ENCODE results near the gene SIX2. TPM values are rescaled to one million over a fixed set of nuclear protein-coding genes. Genes with fewer than 3 reads are reported as not detected.

Gene SIX2
- total and polyA plus RNA-seq, 2 donors (not counting 1 experiment from before 2014, with no cell fraction given) = 0.03 TPM; not detected in 1

DNA sequence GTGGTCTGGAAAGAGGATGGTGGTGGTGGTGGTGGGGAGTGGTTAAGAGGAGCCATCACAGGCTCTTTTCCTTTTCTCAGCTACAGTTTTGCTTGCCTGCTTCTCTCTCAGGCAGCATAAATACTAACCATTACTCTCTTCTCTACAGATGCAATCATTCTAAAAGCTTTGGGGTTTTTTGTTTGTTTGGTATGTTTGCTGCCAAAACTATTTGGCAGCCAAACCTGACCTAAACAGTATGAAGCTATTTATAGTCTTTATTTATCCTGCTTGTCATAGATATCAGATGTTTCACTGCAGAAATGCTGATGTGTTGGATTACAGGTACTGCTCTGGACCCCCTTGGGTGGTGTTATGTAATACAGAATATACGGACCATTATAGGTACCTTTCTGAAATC is 52.4 kb downstream of the SIX2 start:
- peak in 1 of 2 donors; percentile 55 for DNase-seq (ENCODE audit: low read depth in 2 of 2)
- no peak overlapping the region for H3K27ac ChIP-seq (ENCODE audit: insufficient read depth, low read length)
- no peaks in the 10 kb centered on the region for H3K9me3 ChIP-seq (ENCODE audit: control insufficient read depth, insufficient read depth, low read depth, low read length)
- peaks cover 30% of the 10 kb centered on the region for H3K27me3 ChIP-seq (ENCODE audit: control insufficient read depth, insufficient read depth, low read length)
- no peak overlapping the region for H2AFZ ChIP-seq (ENCODE audit: low read length)
- peaks cover 18% of the 10 kb centered on the region for H3K4me1 ChIP-seq (ENCODE audit: control insufficient read depth, extremely low read depth, insufficient read depth, low read length)
- no peaks in the 10 kb centered on the region for H3K79me2 ChIP-seq (ENCODE audit: control insufficient read depth, insufficient read depth, low read length)
- TF ChIP-seq CTCF (conservative IDR thresholded peaks at IDR 0.05 in 1 of 2, IDR thresholded peaks at IDR 0.05 in 1 of 2; ENCODE audit: low read depth in 1 of 2, low read length in 2 of 2) (no peak), EZH2 (IDR thresholded peaks at IDR 0.05; ENCODE audit: low read length, missing control alignments) (no peak)
- no peaks in the 10 kb centered on the region for H4K20me1 ChIP-seq (ENCODE audit: control insufficient read depth, extremely low read depth, insufficient read depth, low read length)
- peak overlapping the region; percentile 63 for H3K4me2 ChIP-seq (ENCODE audit: extremely low read depth, insufficient read depth, low read length)
- H3K4me3 ChIP-seq (replicated peaks in 1 of 4; ENCODE audit: control extremely low read depth in 1 of 4, insufficient read depth in 1 of 4, low read depth in 3 of 4, low read length in 4 of 4) = no peak overlapping the region
- H3K36me3 ChIP-seq (ENCODE audit: control insufficient read depth, insufficient read depth, low read length) = no peaks in the 10 kb centered on the region
- H3K9ac ChIP-seq (ENCODE audit: insufficient read depth, low read length) = no peak overlapping the region

- Histone ChIP-seq H3K79me2 (ENCODE audit: control insufficient read depth, insufficient read depth, low read length) (no peaks in the 10 kb centered on the region), H4K20me1 (ENCODE audit: control insufficient read depth, extremely low read depth, insufficient read depth, low read length) (no peaks in the 10 kb centered on the region), H3K4me3 (replicated peaks in 1 of 4; ENCODE audit: control extremely low read depth in 1 of 4, insufficient read depth in 1 of 4, low read depth in 3 of 4, low read length in 4 of 4) (peak overlapping the region; percentile 5 to 41 (median 20)), H3K9me3 (ENCODE audit: control insufficient read depth, insufficient read depth, low read depth, low read length) (no peaks in the 10 kb centered on the region), H3K4me1 (ENCODE audit: control insufficient read depth, extremely low read depth, insufficient read depth, low read length) (peaks cover 18% of the 10 kb centered on the region), H3K27ac (ENCODE audit: insufficient read depth, low read length) (no peak overlapping the region), H3K4me2 (ENCODE audit: extremely low read depth, insufficient read depth, low read length) (peak overlapping the region; percentile 75), H3K36me3 (ENCODE audit: control insufficient read depth, insufficient read depth, low read length) (no peaks in the 10 kb centered on the region), H3K9ac (ENCODE audit: insufficient read depth, low read length) (no peak overlapping the region), H2AFZ (ENCODE audit: low read length) (no peak overlapping the region), H3K27me3 (ENCODE audit: control insufficient read depth, insufficient read depth, low read length) (peaks cover 35% of the 10 kb centered on the region)
- peak in 1 of 2 donors; percentile 67 for DNase-seq (ENCODE audit: low read depth in 2 of 2)
- TF ChIP-seq CTCF (conservative IDR thresholded peaks at IDR 0.05 in 1 of 2, IDR thresholded peaks at IDR 0.05 in 1 of 2; ENCODE audit: low read depth in 1 of 2, low read length in 2 of 2) (peak; percentile 76 to 82), EZH2 (IDR thresholded peaks at IDR 0.05; ENCODE audit: low read length, missing control alignments) (no peak)
These were observed 53.5 kb downstream of the SIX2 start for GRCh38 chr2:44955593-44956392.

Other genes with a start within 250 kb of the SIX2 start
- not detected in 2 replicates for gene SIX3, start 67.8 kb downstream of the SIX2 start, total RNA-seq
- gene SIX3, start 67.8 kb downstream of the SIX2 start, polyA plus RNA-seq = not detected in 2 replicates